ENCODE data around the gene EFNA4.

EFNA4 gene

GRCh38 chr1:155075535-155075934 lies 12.0 kb downstream of the EFNA4 start:
- no peak for DNase-seq

DNA sequence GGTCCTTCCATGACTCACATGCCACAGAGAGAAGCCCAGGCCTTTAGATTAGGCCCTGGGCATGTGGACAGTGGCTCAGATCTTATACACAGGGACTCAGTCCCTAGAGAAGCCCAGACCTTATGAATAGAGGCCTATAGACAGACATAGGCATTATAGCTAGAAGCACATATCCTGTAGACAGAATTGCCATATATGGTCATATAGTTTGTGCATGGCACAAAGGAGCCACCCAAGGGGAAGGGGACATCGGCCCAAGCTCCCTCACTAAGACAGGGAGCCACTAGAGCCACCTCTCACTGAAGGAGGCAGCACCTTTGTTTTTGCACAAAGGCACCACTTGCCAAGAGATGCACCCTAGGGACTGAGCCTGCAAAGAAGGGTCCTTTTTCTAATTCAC lies 12.8 kb downstream of the EFNA4 start:
- DNase-seq: no peak

DNA sequence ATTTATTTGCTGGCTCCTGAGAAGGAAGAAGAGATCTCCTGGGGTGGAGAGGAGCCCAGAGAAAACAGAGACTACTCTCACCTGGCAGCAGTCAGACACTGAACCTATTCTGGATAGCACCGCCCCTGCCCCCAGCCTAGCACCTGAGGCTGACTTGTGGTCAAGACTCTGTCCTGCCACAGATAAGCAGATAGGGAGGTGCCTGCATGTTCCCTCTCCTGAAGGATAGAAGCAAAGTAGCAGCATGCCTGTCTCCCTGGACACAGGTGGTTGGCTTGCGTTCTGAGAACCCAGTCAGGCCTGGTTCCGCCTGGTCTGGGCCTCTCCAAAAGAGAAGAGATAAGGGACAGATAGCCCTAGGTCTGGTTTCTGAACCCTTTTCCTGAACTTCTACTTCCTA lies 13.8 kb downstream of the EFNA4 start:
- no peak for DNase-seq

GRCh38 chr1:155077758-155078445 lies 14.4 kb downstream of the EFNA4 start:
- no peak for DNase-seq

DNA sequence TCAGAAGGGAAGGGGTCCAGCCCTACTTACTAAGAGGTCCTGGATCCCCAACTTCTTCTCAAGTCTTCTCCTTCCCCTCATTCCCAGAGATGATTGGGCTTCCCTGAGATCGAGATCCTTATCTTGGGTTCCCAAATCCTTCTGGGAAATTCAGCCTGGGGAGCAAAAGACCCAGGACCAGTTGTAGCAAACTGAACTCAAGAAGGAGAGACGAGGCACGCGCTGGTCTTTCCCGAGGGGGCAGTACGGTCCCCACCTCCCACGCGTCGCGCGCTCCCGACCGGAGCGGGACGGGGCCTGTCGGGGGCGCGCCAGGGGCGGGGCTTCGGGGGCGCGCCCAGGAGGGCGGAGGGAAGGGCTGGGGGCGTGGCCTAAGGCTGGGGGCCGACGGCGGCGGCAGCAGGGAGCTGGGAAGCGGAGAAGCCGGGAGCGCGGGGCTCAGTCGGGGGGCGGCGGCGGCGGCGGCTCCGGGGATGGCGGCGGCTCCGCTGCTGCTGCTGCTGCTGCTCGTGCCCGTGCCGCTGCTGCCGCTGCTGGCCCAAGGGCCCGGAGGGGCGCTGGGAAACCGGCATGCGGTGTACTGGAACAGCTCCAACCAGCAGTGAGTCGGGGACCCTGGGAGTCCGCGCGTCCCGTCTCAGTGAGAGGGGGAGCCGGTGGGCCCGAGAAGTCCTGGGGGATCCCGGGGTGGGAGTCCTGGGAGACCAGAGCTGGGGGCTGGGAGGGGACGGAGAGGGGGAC lies 15.1 kb downstream of the EFNA4 start, which contains the start of gene EFNA3:
EFNA3 (plus strand) TSS at position 369 of the 741 bp plus-strand sequence; CDS start at position 474, 105 bp downstream.
- no peak for DNase-seq

GRCh38 chr1:155079210-155079486 lies 15.6 kb downstream of the EFNA4 start:
- no peak for DNase-seq

GRCh38 chr1:155079487-155080311 lies 16.2 kb downstream of the EFNA4 start:
- no peak for DNase-seq

- DNase-seq: no peak
Observed at GRCh38 chr1:155080312-155081228, 17.0 kb downstream of the EFNA4 start.

GRCh38 chr1:155081472-155082300 lies 18.1 kb downstream of the EFNA4 start:
- no peak for DNase-seq

- DNase-seq: no peak
Observed at GRCh38 chr1:155082301-155083051, 18.9 kb downstream of the EFNA4 start.

DNA sequence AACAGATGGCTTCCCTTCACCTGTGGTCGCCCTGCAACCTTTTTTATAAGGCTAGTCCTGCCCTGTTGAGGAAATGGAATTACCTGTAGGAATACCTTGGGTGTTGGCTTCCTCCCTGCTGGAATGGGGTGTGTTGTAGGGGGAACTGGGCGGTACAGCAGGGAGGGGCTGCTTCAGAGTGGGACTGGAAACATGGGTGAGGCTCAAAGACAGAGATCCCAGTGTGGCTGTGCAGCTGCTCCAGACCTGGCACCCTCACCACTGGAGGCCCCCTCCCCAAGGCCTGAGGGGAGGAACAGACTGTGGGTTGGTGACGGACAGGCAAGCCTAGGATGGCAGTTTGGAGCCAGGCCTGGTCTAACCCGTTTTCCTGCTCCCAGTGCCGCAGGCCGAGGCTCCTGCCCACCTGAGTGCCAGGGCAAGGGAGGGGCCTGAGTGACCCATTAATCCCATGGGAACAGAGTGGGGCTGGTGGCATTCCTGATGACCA lies 19.6 kb downstream of the EFNA4 start:
- no peak for DNase-seq

- no peak for DNase-seq
Observed at GRCh38 chr1:155083865-155084721, 20.6 kb downstream of the EFNA4 start.

DNA sequence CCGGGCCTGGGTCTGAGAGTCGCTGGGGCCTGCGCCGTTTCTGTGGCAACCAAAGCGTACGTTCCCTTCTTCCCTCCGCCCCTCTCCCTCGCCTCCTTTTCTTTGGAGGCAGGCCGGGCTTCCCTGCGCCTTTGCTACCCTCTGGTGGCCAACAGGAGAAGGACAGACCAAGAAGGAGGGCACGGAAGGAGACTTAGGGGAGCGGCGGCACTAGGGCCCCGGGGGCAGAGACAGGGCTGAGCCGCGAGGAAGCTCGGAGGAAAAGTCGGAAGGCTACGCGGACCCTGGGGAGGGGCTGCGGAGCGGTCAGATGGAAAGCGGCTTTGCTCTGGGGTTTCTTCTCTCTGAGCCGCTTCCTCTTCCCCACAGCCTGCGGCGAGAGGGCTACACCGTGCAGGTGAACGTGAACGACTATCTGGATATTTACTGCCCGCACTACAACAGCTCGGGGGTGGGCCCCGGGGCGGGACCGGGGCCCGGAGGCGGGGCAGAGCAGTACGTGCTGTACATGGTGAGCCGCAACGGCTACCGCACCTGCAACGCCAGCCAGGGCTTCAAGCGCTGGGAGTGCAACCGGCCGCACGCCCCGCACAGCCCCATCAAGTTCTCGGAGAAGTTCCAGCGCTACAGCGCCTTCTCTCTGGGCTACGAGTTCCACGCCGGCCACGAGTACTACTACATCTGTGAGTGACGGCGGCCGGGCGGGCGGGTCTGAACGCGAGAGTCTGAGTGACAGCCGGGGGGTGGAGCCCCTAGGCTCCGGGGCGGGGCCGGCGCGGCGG lies 21.4 kb downstream of the EFNA4 start:
- DNase-seq: peak; percentile 86

DNA sequence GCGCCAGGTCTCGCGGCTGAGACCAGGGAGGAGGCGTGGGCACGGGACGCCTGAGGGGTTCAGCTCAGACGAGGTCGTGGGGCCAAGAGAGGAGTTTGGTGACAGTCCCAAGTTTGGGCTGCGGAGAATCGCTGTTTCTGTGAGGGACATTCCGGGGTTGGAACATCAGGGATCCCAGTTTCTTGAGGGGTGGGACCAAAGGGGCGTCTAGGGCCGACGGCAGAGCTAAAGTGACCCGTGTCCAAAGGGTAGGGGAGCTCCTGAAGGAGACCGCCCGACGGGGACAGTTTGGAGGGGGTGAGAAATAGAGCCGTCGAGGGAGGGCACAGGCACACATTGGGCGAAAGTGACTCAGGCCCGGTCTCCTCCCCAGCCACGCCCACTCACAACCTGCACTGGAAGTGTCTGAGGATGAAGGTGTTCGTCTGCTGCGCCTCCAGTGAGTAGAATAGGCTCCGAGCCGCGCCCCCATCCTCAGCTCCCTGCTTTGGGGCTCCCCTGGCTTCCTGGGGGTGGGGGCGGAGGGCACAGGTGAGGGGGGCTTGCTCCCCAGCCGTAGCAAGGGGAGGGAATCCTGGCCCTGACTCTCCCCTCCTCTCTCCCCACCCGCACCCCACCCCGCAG lies 22.1 kb downstream of the EFNA4 start:
- DNase-seq: no peak

DNA sequence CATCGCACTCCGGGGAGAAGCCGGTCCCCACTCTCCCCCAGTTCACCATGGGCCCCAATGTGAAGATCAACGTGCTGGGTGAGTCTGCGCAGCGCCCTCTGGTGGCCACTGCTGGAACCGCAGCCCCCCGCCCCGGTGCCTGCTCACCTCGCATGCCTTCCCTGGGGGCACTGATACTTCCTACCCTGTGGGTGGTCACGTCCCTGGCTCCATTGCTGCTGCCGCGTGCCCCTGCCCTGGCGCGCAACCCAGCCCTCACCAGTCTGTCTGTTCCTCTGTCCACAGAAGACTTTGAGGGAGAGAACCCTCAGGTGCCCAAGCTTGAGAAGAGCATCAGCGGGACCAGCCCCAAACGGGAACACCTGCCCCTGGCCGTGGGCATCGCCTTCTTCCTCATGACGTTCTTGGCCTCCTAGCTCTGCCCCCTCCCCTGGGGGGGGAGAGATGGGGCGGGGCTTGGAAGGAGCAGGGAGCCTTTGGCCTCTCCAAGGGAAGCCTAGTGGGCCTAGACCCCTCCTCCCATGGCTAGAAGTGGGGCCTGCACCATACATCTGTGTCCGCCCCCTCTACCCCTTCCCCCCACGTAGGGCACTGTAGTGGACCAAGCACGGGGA lies 22.7 kb downstream of the EFNA4 start:
- no peak for DNase-seq

DNA sequence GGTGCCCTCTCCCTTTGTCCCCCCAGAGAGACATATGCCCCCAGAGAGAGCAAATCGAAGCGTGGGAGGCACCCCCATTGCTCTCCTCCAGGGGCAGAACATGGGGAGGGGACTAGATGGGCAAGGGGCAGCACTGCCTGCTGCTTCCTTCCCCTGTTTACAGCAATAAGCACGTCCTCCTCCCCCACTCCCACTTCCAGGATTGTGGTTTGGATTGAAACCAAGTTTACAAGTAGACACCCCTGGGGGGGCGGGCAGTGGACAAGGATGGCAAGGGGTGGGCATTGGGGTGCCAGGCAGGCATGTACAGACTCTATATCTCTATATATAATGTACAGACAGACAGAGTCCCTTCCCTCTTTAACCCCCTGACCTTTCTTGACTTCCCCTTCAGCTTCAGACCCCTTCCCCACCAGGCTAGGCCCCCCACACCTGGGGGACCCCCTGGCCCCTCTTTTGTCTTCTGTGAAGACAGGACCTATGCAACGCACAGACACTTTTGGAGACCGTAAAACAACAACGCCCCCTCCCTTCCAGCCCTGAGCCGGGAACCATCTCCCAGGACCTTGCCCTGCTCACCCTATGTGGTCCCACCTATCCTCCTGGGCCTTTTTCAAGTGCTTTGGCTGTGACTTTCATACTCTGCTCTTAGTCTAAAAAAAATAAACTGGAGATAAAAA lies 23.5 kb downstream of the EFNA4 start:
- DNase-seq: no peak

Data from NCI-H2081 treated with DMSO at 0.1 percent for 48 hours (cell line).